ENCODE data around the gene MKI67.

MKI67 gene

DNA sequence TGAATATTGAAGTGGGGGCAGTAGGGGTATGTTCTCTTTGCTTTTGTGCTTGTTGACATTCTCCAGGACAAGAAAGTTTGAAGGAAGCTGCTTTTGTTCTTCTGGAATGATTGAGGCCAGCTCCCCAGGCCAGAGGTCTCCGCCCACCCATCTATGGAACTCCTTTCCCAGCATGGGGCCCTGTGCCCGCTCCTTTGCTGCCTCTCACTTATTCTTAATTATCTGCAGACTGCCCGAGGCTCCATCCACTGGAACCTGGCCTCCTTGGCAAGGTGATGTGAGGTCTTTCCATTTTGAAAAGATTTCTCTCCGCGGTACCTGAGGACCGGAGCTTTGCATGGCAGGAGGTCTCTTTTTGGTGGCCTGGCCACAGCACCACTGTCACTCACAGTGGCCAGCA, 39.3 kb upstream of the MKI67 start:
- H3K27me3 ChIP-seq (ENCODE audit: control insufficient read depth in 1 of 2, insufficient read depth in 2 of 2, low read length in 2 of 2): peaks cover 0 to 7% of the 10 kb centered on the region in 2 donors
- no peaks in the 10 kb centered on the region for H3K36me3 ChIP-seq (ENCODE audit: control insufficient read depth in 1 of 2, insufficient read depth in 2 of 2, low read length in 2 of 2)
- no peak overlapping the region for H3K9ac ChIP-seq (ENCODE audit: low read depth in 1 of 2, low read length in 2 of 2)
- H3K4me3 ChIP-seq (ENCODE audit: low read depth in 1 of 2, low read length in 2 of 2): no peak overlapping the region
- no peak overlapping the region for H3K27ac ChIP-seq (ENCODE audit: low read depth, low read length)
- no peaks in the 10 kb centered on the region for H3K4me1 ChIP-seq (ENCODE audit: control insufficient read depth in 1 of 2, insufficient read depth in 2 of 2, low read length in 2 of 2)
- no peaks in the 10 kb centered on the region for H3K9me3 ChIP-seq (ENCODE audit: control insufficient read depth in 1 of 2, low read length in 2 of 2)

DNA sequence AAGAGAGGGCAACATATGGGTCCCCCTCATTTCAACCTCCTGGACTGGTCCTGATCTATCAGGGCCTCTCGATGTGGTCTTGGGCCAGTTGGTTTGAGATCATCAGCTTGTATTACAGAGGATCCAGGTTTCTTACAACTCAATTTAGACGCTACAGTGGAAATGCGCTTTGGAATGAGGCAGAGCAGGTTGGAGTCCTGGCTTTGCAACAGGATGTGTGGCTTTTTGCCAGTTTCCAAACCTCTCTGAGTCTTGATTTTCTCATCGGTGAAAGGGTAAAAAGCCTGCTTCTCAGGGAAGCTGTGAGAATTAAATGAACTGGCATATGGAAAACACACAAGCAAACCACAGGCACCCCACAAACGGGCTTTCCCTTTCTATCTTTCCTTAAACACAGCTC, 37.5 kb upstream of the MKI67 start:
- Histone ChIP-seq H3K9me3 (ENCODE audit: control insufficient read depth in 1 of 2, low read length in 2 of 2) (no peaks in the 10 kb centered on the region), H3K9ac (ENCODE audit: low read depth in 1 of 2, low read length in 2 of 2) (no peak overlapping the region), H3K4me1 (ENCODE audit: control insufficient read depth in 1 of 2, insufficient read depth in 2 of 2, low read length in 2 of 2) (no peaks in the 10 kb centered on the region), H3K4me3 (ENCODE audit: low read depth in 1 of 2, low read length in 2 of 2) (no peak overlapping the region), H3K27me3 (ENCODE audit: control insufficient read depth in 1 of 2, insufficient read depth in 2 of 2, low read length in 2 of 2) (peaks cover 0 to under 1% of the 10 kb centered on the region in 2 donors), H3K36me3 (ENCODE audit: control insufficient read depth in 1 of 2, insufficient read depth in 2 of 2, low read length in 2 of 2) (no peaks in the 10 kb centered on the region), H3K27ac (ENCODE audit: low read depth, low read length) (no peak overlapping the region)

DNA sequence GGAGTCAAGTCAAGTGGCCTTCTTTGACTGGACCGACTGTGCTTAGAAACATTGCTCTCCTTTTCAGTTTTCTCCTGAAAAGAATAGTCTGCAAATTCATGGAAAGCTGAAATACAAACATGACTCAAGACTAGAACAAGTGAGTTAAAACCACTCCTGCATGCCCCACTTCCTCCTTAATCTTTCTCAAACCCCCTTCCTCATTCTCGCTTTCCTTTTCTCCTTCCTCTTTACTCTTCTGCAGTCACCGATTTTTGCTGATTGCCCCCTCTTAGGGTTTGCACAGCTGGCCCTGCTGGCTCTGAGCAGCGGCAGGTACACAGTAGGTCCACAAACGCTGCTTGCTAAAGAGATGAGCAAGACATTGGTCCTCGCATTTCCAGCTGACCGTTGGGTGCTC, 34.8 kb upstream of the MKI67 start:
- H3K4me3 ChIP-seq (ENCODE audit: low read depth in 1 of 2, low read length in 2 of 2): no peak overlapping the region
- H3K27ac ChIP-seq (ENCODE audit: low read depth, low read length): no peak overlapping the region
- H3K4me1 ChIP-seq (ENCODE audit: control insufficient read depth in 1 of 2, insufficient read depth in 2 of 2, low read length in 2 of 2): peaks cover 12 to 13% of the 10 kb centered on the region in 2 donors
- H3K36me3 ChIP-seq (ENCODE audit: control insufficient read depth in 1 of 2, insufficient read depth in 2 of 2, low read length in 2 of 2): no peaks in the 10 kb centered on the region
- no peak overlapping the region for H3K9ac ChIP-seq (ENCODE audit: low read depth in 1 of 2, low read length in 2 of 2)
- no peaks in the 10 kb centered on the region for H3K27me3 ChIP-seq (ENCODE audit: control insufficient read depth in 1 of 2, insufficient read depth in 2 of 2, low read length in 2 of 2)
- H3K9me3 ChIP-seq (ENCODE audit: control insufficient read depth in 1 of 2, low read length in 2 of 2): no peaks in the 10 kb centered on the region

DNA sequence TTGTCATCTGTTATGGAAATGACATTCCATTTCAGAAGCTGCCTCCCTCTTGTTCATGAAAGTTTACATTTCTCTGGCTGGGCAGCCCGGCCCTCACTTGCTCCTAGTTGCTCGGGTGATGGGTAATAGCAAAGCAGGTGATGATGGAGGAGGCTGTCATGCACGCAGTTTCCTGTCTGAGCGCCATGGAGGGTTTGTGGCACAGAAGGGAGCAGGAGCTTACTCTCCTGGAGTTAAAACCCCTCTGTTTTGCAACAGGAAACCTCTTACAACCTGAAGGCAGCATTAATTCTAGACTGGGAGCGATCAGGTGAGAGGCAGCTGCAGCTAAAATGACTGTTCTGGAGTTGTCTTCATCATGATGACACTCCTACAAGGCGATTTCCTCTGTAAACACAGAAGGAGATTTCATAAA, 34.1 kb upstream of the MKI67 start:
- Histone ChIP-seq H3K4me1 (ENCODE audit: control insufficient read depth in 1 of 2, insufficient read depth in 2 of 2, low read length in 2 of 2) (peaks cover 12 to 13% of the 10 kb centered on the region in 2 donors), H3K4me3 (ENCODE audit: low read depth in 1 of 2, low read length in 2 of 2) (no peak overlapping the region), H3K27ac (ENCODE audit: low read depth, low read length) (no peak overlapping the region), H3K27me3 (ENCODE audit: control insufficient read depth in 1 of 2, insufficient read depth in 2 of 2, low read length in 2 of 2) (no peaks in the 10 kb centered on the region), H3K9ac (ENCODE audit: low read depth in 1 of 2, low read length in 2 of 2) (no peak overlapping the region), H3K36me3 (ENCODE audit: control insufficient read depth in 1 of 2, insufficient read depth in 2 of 2, low read length in 2 of 2) (no peaks in the 10 kb centered on the region), H3K9me3 (ENCODE audit: control insufficient read depth in 1 of 2, low read length in 2 of 2) (no peaks in the 10 kb centered on the region)

DNA sequence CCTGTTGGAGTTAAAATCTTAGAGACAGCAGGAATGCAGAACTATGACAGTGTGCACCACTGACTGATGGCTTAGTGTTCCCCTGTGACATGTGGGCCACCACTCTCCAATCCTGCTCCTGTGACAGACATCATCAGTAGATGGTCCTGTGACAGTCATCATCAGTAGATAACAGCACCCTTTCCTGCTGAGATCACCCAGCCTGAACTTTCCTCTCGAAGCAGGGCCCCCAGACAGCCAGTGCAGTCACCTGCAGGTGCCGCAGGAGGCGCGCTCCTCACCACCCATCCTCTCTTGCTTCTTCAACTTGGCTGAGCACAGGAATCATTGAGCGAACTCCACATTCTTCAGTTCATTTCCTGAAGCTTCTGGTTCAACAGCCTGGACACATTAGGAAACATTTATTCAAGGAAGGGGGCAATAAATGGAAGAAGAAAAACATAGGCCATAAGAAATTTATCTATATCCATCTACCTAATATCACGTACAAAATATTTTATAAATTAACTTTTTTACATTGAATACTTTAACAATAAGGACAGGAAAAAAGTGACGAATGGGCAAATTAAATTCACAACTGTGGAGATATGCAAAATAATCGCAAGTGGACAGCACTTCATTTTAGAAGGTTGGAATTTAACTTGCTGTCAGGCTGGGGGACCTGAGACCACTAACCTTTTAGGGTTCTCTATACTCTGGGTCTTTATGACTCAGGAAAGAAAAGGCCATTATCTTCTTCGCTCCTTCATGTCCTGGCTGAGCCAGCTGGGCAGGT, 32.0 kb upstream of the MKI67 start:
- no peaks in the 10 kb centered on the region for H3K9me3 ChIP-seq (ENCODE audit: control insufficient read depth in 1 of 2, low read length in 2 of 2)
- H3K4me3 ChIP-seq (ENCODE audit: low read depth in 1 of 2, low read length in 2 of 2): no peak overlapping the region
- H3K27ac ChIP-seq (ENCODE audit: low read depth, low read length): no peak overlapping the region
- H3K36me3 ChIP-seq (ENCODE audit: control insufficient read depth in 1 of 2, insufficient read depth in 2 of 2, low read length in 2 of 2): no peaks in the 10 kb centered on the region
- H3K27me3 ChIP-seq (ENCODE audit: control insufficient read depth in 1 of 2, insufficient read depth in 2 of 2, low read length in 2 of 2): peaks cover 0 to 2% of the 10 kb centered on the region in 2 donors
- H3K4me1 ChIP-seq (ENCODE audit: control insufficient read depth in 1 of 2, insufficient read depth in 2 of 2, low read length in 2 of 2): peaks cover 12 to 13% of the 10 kb centered on the region in 2 donors
- no peak overlapping the region for H3K9ac ChIP-seq (ENCODE audit: low read depth in 1 of 2, low read length in 2 of 2)

DNA sequence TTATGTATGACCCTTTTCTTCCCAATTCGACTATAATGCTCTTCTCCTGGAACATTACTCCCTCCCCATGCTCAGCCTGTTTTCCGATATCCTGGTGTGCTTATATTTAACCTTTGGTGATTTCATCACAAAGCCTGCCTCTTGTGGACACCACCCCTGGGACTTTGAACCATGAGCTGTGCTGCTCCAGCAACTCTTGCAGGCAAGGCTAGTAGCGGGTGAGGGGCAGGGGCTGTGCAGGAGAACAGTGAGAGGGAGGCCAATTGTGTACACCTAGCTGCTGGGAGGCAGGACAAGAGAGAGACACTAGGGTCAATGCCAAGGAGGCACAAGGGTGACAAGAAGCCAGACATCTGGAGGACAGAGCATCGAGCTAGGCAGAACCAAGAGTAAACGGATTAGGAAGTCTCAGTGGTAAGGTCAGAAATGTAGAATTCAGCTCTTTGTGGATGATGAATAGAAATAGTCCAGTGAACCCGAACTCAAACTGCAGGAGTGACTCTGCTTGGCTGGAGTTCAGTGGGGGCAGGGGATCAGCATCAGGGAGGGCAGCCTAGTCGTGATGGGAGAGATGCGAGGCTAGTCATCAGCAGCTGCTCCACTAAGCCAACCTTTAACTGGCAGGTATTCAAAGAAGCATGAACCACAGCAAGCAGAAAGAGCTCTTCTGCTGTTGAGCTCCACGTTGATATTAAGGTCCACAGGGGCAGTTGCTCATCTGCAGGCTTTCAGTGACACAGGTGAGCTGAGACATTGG, 31.0 kb upstream of the MKI67 start:
- Histone ChIP-seq H3K27ac (ENCODE audit: low read depth, low read length) (no peak overlapping the region), H3K36me3 (ENCODE audit: control insufficient read depth in 1 of 2, insufficient read depth in 2 of 2, low read length in 2 of 2) (no peaks in the 10 kb centered on the region), H3K9me3 (ENCODE audit: control insufficient read depth in 1 of 2, low read length in 2 of 2) (no peaks in the 10 kb centered on the region), H3K4me3 (ENCODE audit: low read depth in 1 of 2, low read length in 2 of 2) (no peak overlapping the region), H3K4me1 (ENCODE audit: control insufficient read depth in 1 of 2, insufficient read depth in 2 of 2, low read length in 2 of 2) (peaks cover 12 to 13% of the 10 kb centered on the region in 2 donors), H3K27me3 (ENCODE audit: control insufficient read depth in 1 of 2, insufficient read depth in 2 of 2, low read length in 2 of 2) (peaks cover 0 to 2% of the 10 kb centered on the region in 2 donors), H3K9ac (ENCODE audit: low read depth in 1 of 2, low read length in 2 of 2) (peak overlapping the region in 1 of 2 donors; percentile 33)

DNA sequence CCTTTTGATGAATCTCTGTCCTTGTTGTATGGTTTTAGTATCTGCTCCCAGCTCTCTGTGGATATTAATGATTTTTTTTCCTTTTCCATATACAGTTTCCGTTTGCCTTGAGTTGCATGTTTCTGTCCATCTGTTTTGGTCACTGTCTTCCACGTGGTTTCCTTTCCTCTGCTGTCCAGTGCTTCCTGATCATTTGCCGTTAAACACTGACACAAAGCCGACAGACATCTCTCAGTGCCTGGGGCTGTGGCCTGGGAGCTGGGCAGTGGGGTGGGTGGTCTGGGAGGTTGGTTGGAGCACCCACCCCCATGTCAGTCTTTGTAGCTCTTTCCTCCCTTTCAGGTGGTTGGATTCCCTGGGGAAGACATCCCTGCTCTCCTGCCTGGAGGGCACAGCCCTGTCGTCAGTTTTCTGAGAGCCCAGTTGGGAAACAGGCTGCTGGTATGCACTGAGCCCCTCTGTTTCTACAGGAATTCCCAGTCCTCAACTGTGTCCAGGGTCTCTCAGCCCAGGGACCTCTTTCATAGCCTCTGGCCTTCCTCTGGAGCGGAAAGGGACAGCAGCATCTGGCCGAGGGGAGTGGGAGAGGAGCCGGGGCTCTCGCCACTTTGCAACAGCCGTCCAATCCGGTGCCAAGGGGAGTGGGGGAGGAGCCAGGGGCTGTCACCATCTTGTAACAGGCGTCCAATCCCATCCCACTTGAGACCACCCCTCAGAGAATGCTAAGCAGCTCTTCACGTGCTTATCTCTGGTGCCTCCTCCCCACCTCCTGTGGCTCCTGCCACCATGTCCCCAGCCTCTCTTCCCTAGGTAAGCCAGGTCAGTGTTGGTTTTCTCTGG, 26.7 kb upstream of the MKI67 start:
- no peak overlapping the region for H3K9ac ChIP-seq (ENCODE audit: low read depth in 1 of 2, low read length in 2 of 2)
- no peaks in the 10 kb centered on the region for H3K9me3 ChIP-seq (ENCODE audit: control insufficient read depth in 1 of 2, low read length in 2 of 2)
- no peaks in the 10 kb centered on the region for H3K36me3 ChIP-seq (ENCODE audit: control insufficient read depth in 1 of 2, insufficient read depth in 2 of 2, low read length in 2 of 2)
- no peak overlapping the region for H3K4me3 ChIP-seq (ENCODE audit: low read depth in 1 of 2, low read length in 2 of 2)
- H3K27ac ChIP-seq (ENCODE audit: low read depth, low read length): no peak overlapping the region
- peaks cover 0 to 2% of the 10 kb centered on the region in 2 donors for H3K27me3 ChIP-seq (ENCODE audit: control insufficient read depth in 1 of 2, insufficient read depth in 2 of 2, low read length in 2 of 2)
- H3K4me1 ChIP-seq (ENCODE audit: control insufficient read depth in 1 of 2, insufficient read depth in 2 of 2, low read length in 2 of 2): peaks cover 12 to 18% of the 10 kb centered on the region in 2 donors

DNA sequence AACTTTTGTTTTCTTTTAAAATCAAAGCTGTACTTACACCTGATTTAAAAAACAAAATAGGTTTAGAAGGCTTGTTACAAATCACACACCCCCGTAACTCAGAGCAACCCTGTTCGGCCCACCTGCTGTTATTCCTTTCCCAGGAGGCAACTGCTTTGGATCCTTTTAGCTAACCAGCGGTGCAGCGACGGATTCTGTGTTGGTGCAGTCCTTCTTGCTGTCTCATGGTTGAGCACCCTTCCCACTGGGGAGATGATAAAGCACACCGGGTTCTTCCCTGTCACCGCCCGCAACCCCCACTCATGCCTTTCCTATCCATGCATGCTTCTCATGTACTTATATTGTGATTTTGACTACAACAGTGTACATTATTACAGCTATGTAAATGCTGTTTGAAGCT, 24.8 kb upstream of the MKI67 start:
- Histone ChIP-seq H3K4me1 (ENCODE audit: control insufficient read depth in 1 of 2, insufficient read depth in 2 of 2, low read length in 2 of 2) (peaks cover 0 to 5% of the 10 kb centered on the region in 2 donors), H3K9me3 (ENCODE audit: control insufficient read depth in 1 of 2, low read length in 2 of 2) (no peaks in the 10 kb centered on the region), H3K27ac (ENCODE audit: low read depth, low read length) (no peak overlapping the region), H3K9ac (ENCODE audit: low read depth in 1 of 2, low read length in 2 of 2) (no peak overlapping the region), H3K36me3 (ENCODE audit: control insufficient read depth in 1 of 2, insufficient read depth in 2 of 2, low read length in 2 of 2) (no peaks in the 10 kb centered on the region), H3K27me3 (ENCODE audit: control insufficient read depth in 1 of 2, insufficient read depth in 2 of 2, low read length in 2 of 2) (peaks cover 2 to 4% of the 10 kb centered on the region in 2 donors), H3K4me3 (ENCODE audit: low read depth in 1 of 2, low read length in 2 of 2) (no peak overlapping the region)

DNA sequence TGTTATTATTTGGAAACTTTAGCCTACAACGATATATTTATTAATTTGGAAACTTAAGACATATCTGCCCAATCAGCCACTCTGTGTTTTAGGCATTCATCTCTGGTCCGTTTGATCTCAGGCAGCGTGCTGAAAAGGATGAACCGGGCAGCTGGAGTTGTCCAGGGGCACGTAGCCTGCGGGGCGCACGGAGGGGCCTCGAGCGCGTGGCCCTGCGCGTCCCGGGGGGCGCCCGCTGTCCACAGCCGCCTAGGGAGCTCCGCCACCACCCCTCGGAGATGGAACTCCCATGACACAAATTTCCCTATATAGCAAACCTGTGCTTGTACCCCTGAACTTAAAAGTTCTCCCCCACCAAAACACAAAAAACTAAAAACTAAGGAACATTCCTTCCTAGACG, 24.3 kb upstream of the MKI67 start:
- Histone ChIP-seq H3K27ac (ENCODE audit: low read depth, low read length) (no peak overlapping the region), H3K27me3 (ENCODE audit: control insufficient read depth in 1 of 2, insufficient read depth in 2 of 2, low read length in 2 of 2) (peaks cover 2 to 4% of the 10 kb centered on the region in 2 donors), H3K36me3 (ENCODE audit: control insufficient read depth in 1 of 2, insufficient read depth in 2 of 2, low read length in 2 of 2) (no peaks in the 10 kb centered on the region), H3K9ac (ENCODE audit: low read depth in 1 of 2, low read length in 2 of 2) (peak overlapping the region in 1 of 2 donors; percentile 26), H3K4me1 (ENCODE audit: control insufficient read depth in 1 of 2, insufficient read depth in 2 of 2, low read length in 2 of 2) (peaks cover 0 to 5% of the 10 kb centered on the region in 2 donors), H3K4me3 (ENCODE audit: low read depth in 1 of 2, low read length in 2 of 2) (peak overlapping the region; percentile 77 to 81), H3K9me3 (ENCODE audit: control insufficient read depth in 1 of 2, low read length in 2 of 2) (no peaks in the 10 kb centered on the region)
